Stimulated activated CD4-positive, alpha-beta T cell treated with anti-CD3 and anti-CD28 coated beads, TNF-alpha, amount 100 ng/mL, for 48 hours (primary cell): ENCODE measurements around the gene GLT8D1.
A peak's percentile ranks its signal among the peaks of the same experiment; 100 is the strongest.

ENCODE experiments used
- DNase-seq, 3 donors: peaks; one replicate each; pipeline ENCODE4 v3.0.0-alpha.2; 2020; ENCODE audit warnings: low read depth in 3 of 3

Gene GLT8D1

DNA sequence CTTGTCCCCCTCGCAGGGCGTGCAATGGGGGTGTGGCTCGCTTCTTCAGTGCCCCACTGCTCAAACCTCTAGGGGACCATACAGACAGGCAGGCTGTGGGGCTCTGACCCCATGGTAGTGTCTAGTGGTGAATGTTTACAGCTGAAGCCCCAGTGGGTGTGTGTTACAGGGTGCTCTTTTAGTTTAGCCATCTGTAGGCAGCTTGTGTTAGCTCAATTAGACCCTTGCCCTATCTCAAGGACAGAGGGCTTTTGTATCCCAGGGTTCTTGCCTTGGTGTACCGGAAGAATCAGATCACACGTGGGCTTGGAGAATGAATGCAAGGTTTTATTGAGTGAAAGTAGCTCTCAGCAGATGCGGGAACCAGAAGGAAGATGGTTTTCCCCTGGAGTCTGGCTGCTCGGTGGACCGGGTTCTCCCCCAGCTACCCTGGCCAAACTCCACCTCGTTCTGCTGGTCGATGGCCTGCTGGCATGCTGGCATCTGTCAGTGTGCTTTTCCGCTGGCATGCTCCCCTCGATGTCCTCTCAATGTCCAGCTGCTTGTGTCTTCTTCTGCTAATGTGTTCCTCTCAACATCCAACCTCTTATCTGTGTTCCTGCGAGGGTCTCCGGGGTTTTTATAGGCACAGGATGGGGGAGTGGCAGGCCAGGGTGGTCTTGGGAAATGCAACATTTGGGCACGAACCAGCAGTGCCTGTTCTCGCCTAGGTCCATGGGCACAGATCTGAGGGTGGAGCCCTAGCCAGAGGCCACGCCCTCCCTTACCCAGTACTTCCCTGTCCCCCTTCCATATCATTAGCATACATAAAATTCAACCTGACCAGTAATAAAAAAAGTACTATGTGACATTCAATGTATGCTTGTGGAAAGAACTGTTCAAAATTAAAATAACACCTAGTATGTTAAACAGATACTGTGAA lies 7.0 kb upstream of the GLT8D1 start:
- no peak for DNase-seq

DNA sequence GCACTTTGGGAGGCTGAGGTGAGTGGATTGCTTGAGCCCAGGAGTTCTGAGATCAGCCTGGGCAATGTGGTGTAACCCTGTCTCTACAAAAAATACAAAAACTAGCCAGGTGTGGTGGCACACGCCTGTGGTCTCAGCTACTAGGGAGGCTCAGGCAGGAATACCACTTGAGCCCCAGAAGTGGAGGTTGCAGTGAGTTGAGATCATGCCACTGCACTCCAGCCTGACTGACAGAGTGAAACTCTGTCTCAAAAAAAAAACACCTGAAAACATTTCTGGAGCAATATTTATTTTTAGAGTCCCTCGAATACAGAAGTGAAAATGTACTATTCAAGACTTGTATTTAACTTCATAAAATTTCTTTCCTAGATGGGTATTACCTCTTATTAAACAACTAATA lies 4.9 kb upstream of the GLT8D1 start:
- DNase-seq = no peak

DNA sequence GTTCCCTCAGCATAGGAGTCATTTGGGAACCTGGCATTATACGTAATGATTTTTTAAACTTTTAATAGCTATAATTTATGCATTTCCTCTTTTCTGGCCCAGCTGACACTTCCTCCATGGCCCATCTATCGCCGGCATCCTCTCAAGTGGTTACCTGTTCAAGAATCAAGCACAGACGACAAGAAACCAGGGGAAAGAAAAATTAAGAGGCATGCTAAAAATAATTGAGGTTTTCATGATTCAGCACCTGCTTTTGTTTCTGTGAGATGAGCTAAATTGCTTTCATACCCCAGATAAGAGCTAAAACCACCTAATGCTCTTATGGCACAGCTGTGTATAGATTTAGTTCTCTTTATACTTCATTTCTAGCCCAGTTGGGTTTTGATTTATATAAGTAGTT lies 2.0 kb upstream of the GLT8D1 start:
- DNase-seq = no peak

DNA sequence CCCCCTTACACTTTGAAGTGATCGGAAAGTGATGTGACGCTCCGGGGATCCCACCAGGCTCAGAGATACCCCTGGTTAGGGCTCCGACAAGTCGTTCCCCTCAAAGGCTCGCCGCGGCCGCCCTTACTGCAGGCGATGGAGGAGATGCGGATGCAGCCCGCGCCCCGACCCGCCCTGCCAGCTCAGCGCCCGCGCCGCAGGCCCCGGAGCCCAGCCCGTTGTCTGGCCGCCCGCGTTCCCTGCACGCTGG lies 228 bp downstream of the GLT8D1 start:
- DNase-seq = no peak

DNA sequence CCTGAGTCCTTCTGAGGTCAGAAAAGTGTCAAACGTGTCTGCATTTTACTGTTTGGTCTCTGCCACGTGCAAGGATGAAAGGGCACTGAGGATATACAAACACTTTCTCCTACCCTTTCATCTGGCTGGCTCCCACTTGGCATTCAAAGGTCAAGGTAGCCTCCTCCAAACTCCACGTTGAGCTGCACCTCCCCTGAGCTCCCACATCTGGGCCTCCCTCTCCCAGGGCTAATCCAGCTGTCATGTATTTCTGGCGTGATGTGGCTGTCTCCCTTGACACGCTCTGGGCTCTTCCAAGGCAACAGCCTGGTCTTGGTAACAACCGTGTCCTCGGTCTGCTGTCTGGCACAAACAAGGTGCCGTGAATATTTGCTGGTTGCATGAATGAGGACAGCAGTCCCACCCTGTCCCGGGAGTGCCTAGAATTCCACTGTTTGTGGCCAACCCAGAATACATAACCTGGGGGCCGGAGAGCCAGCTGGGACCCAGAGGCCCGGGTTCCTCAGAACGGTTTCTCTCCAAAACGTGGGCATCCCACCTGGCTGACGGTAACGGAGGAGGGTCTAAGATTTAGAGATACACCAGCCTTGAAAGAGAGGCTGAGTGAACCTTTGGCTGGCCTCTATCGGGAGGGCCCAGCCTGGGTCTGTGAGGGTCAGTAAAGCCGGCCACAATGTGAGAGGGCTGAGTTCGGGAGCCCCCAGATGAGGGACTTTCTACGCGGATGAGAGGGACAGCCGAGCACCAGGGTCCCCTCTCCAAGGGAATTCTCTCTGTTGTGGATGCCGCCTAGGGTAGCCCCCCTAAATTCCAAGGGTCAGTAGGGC lies 767 bp downstream of the GLT8D1 start:
- peak in 1 of 3 donors; percentile 16 for DNase-seq

DNA sequence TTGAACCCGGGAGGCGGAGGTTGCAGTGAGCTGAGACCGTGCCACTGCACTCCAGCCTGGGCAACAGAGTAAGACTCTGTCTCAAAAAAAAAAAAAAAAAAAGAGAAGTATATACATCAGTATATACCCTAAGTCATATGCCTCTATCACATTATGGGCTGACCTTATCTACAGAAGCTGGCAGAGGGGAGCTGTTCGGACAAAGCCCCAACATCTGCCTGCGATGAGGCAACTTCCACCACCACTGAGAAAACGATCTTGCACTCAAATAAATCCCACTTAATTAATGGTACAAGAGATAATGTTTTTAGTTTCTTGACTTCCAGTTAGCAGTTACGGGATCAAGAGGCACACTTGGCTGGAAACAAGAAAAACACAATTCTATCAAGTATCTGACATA lies 2.2 kb downstream of the GLT8D1 start:
- no peak for DNase-seq

DNA sequence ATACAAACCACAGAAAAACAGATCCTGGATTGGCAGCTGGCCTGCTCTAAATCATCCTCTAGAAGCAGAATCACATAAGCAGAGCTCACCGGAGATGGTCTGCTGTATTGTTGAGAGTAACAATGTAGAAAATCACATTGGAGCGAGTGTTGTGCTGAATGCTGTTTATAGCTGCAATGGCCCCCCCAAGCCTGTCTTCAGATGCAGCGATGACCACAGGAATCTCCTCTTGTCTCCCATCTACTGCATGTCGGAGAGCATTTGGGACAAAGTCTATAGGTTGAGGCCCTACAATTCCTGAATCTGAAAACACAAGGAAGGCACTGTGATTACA lies 8.0 kb downstream of the GLT8D1 start:
- no peak for DNase-seq

DNA sequence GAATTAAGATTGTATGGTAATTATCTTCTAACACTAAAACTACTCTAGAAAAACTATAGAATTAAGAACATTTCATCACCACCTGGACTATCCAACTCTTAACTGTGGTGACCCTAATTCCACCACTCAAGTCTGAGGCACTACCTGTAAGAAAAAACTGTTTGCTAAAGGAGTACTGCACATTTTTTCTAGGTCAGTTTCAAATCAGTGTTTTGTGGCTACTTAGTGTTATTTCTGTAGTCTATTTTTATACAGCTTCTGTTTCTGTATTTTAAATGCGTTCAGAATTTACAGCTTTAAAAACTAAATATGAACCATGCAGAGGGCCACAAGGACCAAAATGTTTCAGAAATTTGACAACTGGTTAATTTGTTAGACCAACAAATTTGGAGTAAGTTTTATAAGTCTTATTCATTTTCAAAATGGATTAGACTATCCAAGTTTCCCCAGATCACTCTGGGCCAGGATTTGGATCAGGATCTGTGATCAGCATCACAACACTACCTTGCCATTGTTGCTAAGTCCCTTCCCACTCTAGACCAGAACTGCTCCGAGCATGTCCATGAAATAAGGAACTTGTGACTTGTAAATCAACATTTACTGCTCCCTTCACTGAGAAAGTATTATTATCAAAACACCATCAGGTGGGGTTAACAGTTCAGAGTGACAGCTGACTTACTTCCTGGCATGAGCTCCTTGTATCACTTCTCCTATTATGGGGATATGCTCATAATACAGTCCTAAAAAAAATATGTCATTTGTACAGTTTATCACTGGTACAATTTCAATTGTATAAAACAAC lies 8.6 kb downstream of the GLT8D1 start:
- no peak for DNase-seq

DNA sequence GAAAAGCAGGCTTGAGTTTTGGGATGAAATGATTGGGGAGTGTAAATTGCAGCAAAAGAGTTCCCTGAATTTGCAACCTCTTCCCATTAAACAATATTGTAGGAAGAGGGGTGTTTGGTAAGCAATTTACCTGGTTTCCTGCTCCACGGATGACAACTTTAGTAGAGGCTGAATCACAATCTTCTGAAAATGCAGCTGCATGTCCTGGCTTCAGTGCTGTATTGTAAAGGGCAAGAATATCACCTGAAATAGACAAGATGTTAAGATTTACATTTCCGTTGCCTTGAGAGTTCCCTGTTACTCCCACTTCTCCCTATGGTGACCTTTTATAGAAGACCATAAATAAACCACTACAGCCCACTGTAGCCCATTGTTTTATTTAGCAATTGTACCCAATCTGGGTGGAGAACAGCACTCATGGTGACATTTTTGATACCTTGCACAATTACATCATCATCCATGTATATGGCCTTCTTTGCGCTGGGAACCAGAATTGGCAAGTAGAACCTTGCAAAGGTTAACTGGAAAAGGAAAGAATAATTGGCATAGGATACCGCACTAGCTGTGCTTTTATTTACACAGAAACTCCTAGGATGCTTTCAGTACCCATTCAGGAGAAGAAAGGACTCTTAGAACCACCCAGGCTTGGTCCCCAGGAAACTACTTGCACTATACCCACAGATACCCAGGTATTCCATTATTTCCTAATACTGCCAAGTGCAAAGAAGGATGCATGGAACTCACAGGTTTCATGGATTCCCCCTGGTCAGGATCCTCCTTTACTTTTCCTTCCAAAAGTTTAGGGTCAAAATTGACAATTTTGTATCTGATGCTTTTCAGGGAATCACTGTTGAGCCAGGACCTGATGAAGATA lies 9.6 kb downstream of the GLT8D1 start:
- no peak for DNase-seq

DNA sequence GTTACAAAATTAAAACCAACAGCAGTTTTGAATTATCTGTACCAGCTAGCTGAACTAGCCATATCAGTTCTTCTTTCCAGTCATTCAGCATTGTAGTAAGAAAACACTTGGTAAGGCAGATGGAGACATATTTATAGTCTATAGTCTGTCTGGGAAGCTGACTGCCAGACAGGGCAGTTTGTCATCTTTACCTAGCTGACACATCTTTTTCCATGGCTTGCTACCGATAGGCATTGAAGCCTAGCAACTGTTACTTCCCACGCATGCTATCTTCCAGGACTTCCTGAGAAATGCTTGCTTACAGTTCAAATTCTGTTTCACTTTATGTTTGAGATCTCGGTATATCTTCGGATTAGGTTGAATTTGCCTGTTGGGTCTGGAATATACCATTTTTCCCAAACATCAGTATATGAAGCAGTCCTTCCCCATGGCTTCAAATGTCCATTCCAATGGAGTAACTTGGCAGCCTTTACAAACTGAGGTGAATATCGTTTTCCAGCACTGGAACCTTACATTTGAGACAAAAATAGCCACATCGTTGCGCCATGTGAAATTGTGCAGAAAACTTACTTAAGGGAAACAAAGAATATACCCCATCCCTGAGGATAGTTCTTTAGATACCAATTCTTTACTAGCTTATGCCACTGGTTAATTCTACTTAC lies 10.9 kb downstream of the GLT8D1 start:
- no peak for DNase-seq

DNA sequence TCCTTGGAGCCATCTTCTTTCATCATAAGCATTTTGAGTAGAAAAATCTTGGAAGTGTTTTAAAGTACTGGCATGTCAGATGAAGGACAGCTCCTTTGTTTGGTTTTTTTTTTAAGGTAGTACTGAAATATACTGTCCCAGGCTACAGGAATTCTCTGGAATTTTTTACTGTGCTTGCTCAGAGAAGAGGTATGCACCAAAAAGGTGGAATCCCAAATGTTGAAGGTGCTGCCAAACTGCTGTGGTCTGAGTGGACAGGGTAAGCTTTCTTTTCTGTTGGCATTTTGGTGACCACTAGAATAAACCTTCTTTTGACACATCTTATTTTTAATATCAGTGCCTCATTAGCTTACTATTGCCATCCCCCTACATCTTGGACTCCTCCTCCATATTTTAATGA lies 12.5 kb downstream of the GLT8D1 start:
- DNase-seq = no peak

DNA sequence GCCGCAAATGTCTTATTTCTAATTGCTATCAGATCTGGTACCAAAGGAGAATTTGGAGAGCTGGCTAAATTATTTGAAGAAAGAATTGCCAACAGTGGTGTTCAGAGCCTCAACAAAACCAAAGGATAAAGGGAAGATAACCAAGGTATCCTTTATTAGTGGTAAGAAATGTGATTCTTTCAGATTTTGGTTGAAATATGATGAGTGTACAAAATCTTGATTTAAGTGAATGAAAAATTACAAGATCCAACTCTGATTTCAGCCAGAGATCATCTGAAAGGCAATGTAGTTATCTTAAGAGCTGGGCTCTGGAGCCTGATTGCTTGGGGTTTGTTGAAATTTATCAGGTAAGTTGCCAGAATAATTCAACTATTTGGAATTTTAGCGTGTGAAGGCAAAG lies 15.0 kb downstream of the GLT8D1 start:
- no peak for DNase-seq

DNA sequence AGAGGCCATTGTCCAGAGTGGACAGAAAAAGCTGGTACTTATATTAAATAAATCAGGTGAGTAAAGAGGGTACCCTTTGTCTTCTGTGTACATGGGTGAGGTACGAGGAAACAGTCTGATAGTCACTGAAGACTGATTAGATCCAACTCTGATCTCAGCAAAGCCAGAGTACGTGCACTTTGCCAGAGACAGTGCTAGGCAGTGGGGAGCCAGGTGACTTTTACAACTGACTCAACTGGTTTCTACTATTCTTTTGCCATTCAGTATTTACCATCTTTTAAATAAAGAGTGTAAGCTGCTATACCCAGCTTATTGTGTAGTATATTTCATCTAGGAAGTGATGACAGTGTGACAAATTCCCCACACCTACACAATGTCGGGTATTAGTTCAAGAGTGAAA lies 16.4 kb downstream of the GLT8D1 start:
- no peak for DNase-seq

DNA sequence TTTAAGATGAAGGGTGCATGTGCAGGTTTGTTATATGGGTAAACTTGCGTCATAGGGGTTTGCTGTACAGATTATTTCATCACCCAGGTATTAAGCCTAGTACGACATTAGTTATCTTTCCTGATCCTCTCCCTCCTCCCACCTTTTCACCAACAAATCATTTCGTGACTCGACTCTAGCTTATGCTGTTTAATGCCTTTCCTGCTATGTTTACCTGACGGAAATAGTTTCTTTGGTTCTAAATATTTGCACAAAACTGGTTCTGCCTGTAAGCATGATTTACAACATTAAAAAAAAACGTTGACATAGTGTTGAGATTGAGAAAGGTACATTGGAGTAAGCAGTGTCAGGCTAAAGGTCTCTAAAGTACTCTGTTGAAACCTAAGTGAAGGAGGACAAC lies 17.3 kb downstream of the GLT8D1 start:
- no peak for DNase-seq

DNA sequence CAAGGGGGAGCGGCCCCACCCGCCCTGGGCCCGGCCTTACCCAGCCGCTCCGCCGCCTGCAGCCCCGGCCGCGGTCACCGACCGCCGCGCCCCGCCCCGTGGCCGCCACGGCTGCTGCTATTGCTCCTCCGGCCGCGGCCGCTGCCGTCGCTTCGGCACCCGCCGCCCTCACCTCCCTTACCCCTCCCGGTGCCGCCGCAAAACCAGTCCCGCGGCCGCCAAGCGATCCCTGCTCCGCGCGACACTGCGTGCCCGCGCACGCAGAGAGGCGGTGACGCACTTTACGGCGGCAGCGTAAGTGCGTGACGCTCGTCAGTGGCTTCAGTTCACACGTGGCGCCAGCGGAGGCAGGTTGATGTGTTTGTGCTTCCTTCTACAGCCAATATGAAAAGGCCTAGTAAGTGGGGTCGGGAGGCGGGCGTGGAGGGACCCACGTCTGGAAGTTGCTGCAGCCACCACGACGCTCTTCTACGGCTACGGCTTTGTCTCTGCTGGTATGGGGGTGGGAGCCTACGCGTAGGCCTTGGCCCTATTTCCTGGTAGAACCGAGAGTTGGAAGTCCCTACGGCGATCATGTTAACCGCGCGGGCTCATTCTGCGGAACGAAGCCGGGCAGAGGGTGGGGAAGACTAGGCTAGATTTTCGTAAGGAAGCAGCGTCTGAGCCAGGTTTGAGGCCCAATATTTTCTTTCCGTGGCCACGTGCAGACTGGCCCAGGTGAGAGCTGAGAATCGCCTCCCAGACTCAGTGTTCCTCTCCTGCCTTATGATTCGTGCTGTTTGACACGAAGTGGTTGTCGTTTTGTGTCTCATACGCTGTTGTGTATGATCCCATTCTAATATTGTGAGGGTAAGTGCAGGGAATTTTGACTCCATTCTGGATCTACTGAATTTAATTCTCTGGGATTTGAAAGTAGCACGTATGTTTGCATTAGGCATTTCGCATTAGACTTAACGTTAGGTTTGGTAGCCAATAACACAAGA lies 19.6 kb downstream of the GLT8D1 start, which contains the start of the genes GNL3 and PBRM1:
TSS of gene GNL3 (plus strand) at position 324 of the 983 bp plus-strand sequence. CDS start at position 385, 61 bp downstream.
TSS of gene PBRM1 (minus strand) at position 205 of the 983 bp plus-strand sequence.
- peak; percentile 83 to 91 (median 88) for DNase-seq

DNA sequence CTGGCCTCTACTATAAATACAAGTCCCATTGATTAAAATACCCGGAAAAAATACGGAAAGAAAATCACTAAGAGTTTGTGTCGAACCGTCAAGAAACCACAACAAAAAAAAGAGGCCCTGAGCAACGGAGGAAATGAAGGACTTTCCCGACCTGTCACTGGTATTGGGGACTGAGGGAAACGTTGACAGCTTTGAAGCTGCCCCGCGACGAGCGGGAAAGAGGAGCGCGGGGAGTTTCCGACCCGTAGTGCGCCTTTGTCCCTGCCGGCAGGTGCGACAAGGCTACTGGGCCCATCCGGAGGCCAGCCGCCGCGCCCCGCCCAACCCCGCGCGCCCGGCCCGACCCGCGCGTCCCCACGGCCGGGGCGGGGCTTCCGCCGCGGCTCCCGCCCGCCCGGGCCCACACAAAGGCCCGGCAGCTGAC lies 20.3 kb downstream of the GLT8D1 start:
- DNase-seq = peak; percentile 72 to 80 (median 80)

DNA sequence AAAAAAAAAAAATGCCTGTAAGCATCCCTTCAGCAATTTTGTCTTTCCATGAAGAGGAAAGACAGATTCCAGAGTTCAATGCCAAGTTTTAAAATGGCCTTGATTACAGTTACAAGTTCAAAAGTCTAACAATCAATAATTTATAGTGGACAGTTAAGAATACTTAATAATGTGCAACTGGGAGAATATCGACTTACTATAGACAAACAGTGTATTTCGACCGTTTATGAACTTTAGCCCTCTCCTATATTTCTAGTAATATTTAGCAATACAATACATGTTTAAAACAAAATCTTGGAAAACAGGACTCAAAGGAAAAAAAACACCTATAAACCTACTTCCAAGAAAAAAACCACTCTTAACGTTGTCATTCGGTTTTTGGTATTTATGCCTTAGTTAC lies 21.4 kb downstream of the GLT8D1 start:
- no peak for DNase-seq

DNA sequence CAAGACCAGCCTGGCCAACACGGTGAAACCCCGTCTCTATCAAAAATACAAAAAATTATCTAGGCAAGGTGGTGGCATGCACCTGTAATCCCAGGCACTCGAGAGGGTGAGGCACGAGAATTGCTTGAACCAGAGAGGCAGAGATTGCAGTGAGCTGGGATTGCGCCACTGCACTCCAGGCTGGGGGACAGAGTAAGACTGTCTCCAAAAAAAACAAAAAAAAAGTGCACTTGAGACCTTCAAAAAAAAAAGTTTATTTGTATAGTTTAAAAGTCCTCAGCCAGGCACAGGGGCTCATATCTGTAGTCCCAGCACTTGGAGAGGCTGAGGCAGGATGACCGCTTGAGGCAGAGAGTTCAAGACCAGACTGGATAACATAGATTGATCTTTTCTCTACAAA lies 22.0 kb downstream of the GLT8D1 start:
- DNase-seq = no peak

DNA sequence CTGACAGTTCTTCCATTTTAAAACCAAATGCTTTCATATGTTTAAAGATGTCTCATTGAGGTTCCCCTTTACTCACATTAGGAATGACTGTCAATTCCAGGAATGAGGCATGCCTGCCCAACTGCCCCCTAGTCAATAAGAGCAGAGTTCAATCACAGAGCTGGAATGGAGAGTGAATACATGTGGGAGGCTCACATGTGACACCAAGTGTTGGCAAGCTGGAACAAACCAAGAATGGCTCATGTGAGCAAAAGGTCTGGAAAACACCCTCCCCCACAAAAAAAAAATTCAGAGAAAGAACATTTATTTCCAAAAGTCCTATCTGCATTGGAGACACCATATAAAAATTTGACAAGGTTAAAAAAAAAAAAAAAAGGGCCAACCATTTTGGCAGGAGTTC lies 23.6 kb downstream of the GLT8D1 start:
- DNase-seq = peak in 1 of 3 donors; percentile 30
